Spleen (tissue), 11 donors: ENCODE results near the gene KIFC1. TPM values are rescaled to one million over a fixed set of nuclear protein-coding genes. Genes with fewer than 3 reads are reported as not detected.
A peak's percentile ranks its signal among the peaks of the same experiment; 100 is the strongest.

Source experiments
- DNase-seq: peaks from one replicate; pipeline ENCODE4 v3.0.0-alpha.2; 2020
- H3K27ac ChIP-seq, 8 donors: fragments of 200-600 bp; sonication (generic) in 7 of 8; 1 replicate in 4 of 8; 2 replicates in 4 of 8; pipeline versions ENCODE4 v1.5.0 to v1.8.0; 2016 to 2021; ENCODE audit warnings: inconsistent platforms in 4 of 8, mild to moderate bottlenecking in 4 of 8, moderate library complexity in 1 of 8
- H3K27me3 ChIP-seq, 7 donors: fragments of 200-600 bp; sonication (generic) in 6 of 7; replicated peaks in 1 of 7; 1 replicate in 4 of 7; 2 replicates in 3 of 7; pipeline versions ENCODE4 v1.5.0 to v1.8.0; 2016 to 2021; ENCODE audit warnings: inconsistent platforms in 3 of 7, mild to moderate bottlenecking in 1 of 7
- H3K36me3 ChIP-seq, 6 donors: fragments of 200-600 bp; sonication (generic) in 5 of 6; 1 replicate in 4 of 6; 2 replicates in 2 of 6; pipeline versions ENCODE4 v1.5.0 to v1.8.0; 2016 to 2021; ENCODE audit warnings: inconsistent platforms in 2 of 6
- H3K4me1 ChIP-seq, 6 donors: fragments of 200-600 bp; sonication (generic) in 5 of 6; 1 replicate in 3 of 6; 2 replicates in 3 of 6; pipeline versions ENCODE4 v1.5.0 to v1.8.0; 2016 to 2021; ENCODE audit warnings: inconsistent platforms in 3 of 6
- H3K4me3 ChIP-seq, 8 donors: fragments of 200-600 bp; sonication (generic) in 7 of 8; 1 replicate in 4 of 8; 2 replicates in 4 of 8; pipeline versions ENCODE4 v1.5.0 to v1.8.0; 2016 to 2021; ENCODE audit warnings: inconsistent platforms in 4 of 8, mild to moderate bottlenecking in 4 of 8, moderate library complexity in 2 of 8
- H3K9me3 ChIP-seq, 8 donors: fragments of 200-600 bp; sonication (generic) in 7 of 8; 1 replicate in 4 of 8; 2 replicates in 4 of 8; pipeline versions ENCODE4 v1.5.0 to v1.8.0; 2016 to 2021; ENCODE audit warnings: inconsistent platforms in 4 of 8
- POLR2A ChIP-seq, 3 donors: fragments of 450-650 bp; IDR thresholded peaks; one replicate each; pipeline ENCODE4 v1.5.1; 2017; ENCODE audit warnings: antibody characterized with exemption in 3 of 3, mild to moderate bottlenecking in 1 of 3
- POLR2AphosphoS5 ChIP-seq, 3 donors: sonication (generic); formaldehyde crosslinking; IDR thresholded peaks; one replicate each; pipeline ENCODE4 v1.5.1; 2017; ENCODE audit warnings: antibody characterized with exemption in 3 of 3
- WGBS, 5 donors: extraction: QIAGEN DNeasy Blood & Tissue Kit in 3 of 5; methylation state at CpG; one replicate each; pipeline versions ENCODE4 v1.1.5 to v1.1.7; 2013 to 2018; 5-methylcytosine and 5-hydroxymethylcytosine counted together
- intact Hi-C: fragments of 100-400 bp; cut with DNase I; formaldehyde crosslinking; loops from one replicate; pipeline ENCODE4 v1.15.0; 2023; ENCODE audit warnings: low total_unique reads
- polyA plus RNA-seq, 3 donors: library from polyadenylated mRNA; stranded (reverse); fragments of 200-250 nt; gene quantifications; one replicate each; pipeline ENCODE4 v1.2.1, GENCODE V29; 2013
- total RNA-seq, 7 donors: library from RNA; depleted of rRNA in 3 of 7; stranded (reverse); fragments of >200 nt in 3 of 7; fragmentation: NEBNext Ultra II Directional in 4 of 7; extraction: Animal tissue kit (Norgen Biotek cat#: 25700) in 4 of 7; gene quantifications; one replicate each; pipeline versions ENCODE4 v1.1.0 to v1.2.1, GENCODE V29; 2016 to 2021
- TF ChIP-seq, protein P1 (sequence below), 11 experiments: fragments of 200-600 bp in 7 of 11; fragments of 450-650 bp in 4 of 11; sonication (generic) in 4 of 11; IDR thresholded peaks in 8 of 11; conservative IDR thresholded peaks in 3 of 11; 1 replicate in 7 of 11; 2 replicates in 4 of 11; pipeline versions ENCODE4 v1.4.0 to v1.8.0; 2016 to 2021; ENCODE audit warnings: antibody characterized with exemption in 11 of 11, inconsistent platforms in 4 of 11, mild to moderate bottlenecking in 1 of 11
- donor health status: healthy with polysubstance abuse.
- donor health status: DM: no; HTN: no; CAD: no; lungs with moderate emphysema.
- donor health status: DM: no; HTN: no; CAD: no.
- donor health status: Bipolar disorder and iron deficiency.
- donor health status: healthy.
- donor health status: DM: no; HTN: no; CAD: no.
- donor health status: DM: yes; HTN: yes; CAD: no.

The KIFC1 gene
- total and polyA plus RNA-seq, 10 donors = 1.2 to 11.3 (median 5.4) TPM

GRCh38 chr6:33452496-33452895 lies 60.9 kb downstream of the KIFC1 start:
- H3K27me3 ChIP-seq = no peaks in the 10 kb centered on the region
- intact Hi-C loops = loop anchor here (10.0 kb wide), 1 partner anchor 192 kb away; no protein-coding TSS in a partner anchor
- peaks cover 0 to 49% (median 13%) of the 10 kb centered on the region in 6 donors for H3K36me3 ChIP-seq
- H3K9me3 ChIP-seq = no peaks in the 10 kb centered on the region
- TF ChIP-seq POLR2AphosphoS5 (IDR thresholded peaks at IDR 0.05) (no peak), POLR2A (IDR thresholded peaks at IDR 0.05) (no peak)
- TF ChIP-seq, protein P1, sequence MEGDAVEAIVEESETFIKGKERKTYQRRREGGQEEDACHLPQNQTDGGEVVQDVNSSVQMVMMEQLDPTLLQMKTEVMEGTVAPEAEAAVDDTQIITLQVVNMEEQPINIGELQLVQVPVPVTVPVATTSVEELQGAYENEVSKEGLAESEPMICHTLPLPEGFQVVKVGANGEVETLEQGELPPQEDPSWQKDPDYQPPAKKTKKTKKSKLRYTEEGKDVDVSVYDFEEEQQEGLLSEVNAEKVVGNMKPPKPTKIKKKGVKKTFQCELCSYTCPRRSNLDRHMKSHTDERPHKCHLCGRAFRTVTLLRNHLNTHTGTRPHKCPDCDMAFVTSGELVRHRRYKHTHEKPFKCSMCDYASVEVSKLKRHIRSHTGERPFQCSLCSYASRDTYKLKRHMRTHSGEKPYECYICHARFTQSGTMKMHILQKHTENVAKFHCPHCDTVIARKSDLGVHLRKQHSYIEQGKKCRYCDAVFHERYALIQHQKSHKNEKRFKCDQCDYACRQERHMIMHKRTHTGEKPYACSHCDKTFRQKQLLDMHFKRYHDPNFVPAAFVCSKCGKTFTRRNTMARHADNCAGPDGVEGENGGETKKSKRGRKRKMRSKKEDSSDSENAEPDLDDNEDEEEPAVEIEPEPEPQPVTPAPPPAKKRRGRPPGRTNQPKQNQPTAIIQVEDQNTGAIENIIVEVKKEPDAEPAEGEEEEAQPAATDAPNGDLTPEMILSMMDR (IDR thresholded peaks at IDR 0.05 in 8 of 11, conservative IDR thresholded peaks at IDR 0.05 in 3 of 11) = no peak
- 87 to 95% (median 91%) methylated on average over 4 of the region's 4 CpGs; no CpG with 5 or more reads in 1 of the 5 donors for WGBS, 5 donors
- no peak for DNase-seq
- no peak overlapping the region for H3K4me3 ChIP-seq
- peak overlapping the region in 3 of 8 donors; percentile 88 to 93 (median 92) for H3K27ac ChIP-seq
- H3K4me1 ChIP-seq = peaks cover 16 to 84% (median 43%) of the 10 kb centered on the region in 6 donors

GRCh38 chr6:33453393-33454008 lies 61.9 kb downstream of the KIFC1 start:
- peak overlapping the region; percentile 68 to 93 (median 86) for H3K27ac ChIP-seq
- H3K27me3 ChIP-seq = no peaks in the 10 kb centered on the region

GRCh38 chr6:33454009-33454946 lies 62.7 kb downstream of the KIFC1 start, which contains the start of gene ZBTB9:
Gene ZBTB9 (plus strand): TSS chr6:33454576. CDS start chr6:33455101, 525 bp downstream.
- Histone ChIP-seq H3K27me3 (no peaks in the 10 kb centered on the region), H3K9me3 (no peaks in the 10 kb centered on the region), H3K36me3 (peaks cover 0 to 31% (median 7%) of the 10 kb centered on the region in 6 donors), H3K4me1 (peaks cover 12 to 67% (median 34%) of the 10 kb centered on the region in 6 donors), H3K4me3 (peak within 1 kb of the TSS; percentile 78 to 98 (median 82)), H3K27ac (peak within 1 kb of the TSS; percentile 68 to 93 (median 86))
- DNase-seq = peak; percentile 98
- TF ChIP-seq POLR2A (IDR thresholded peaks at IDR 0.05) (peak; percentile 6 to 72 (median 17)), POLR2AphosphoS5 (IDR thresholded peaks at IDR 0.05) (peak; percentile 96 to 98 (median 97))
- TF ChIP-seq, protein P1 (IDR thresholded peaks at IDR 0.05 in 8 of 11, conservative IDR thresholded peaks at IDR 0.05 in 3 of 11) = peak in 4 of 11 experiments; percentile 18 to 45 (median 29)
- 0 to 1% (median 0%) methylated on average over 26 to 65 of the region's 65 CpGs for WGBS, 5 donors
- intact Hi-C loops = loop anchor here (10.0 kb wide), 1 partner anchor 191 kb away; no protein-coding TSS in a partner anchor

More at GRCh38 chr6:33453393-33454008, 61.9 kb downstream of the KIFC1 start:
- intact Hi-C loops = loop anchor here (10.0 kb wide), 1 partner anchor 191 kb away; no protein-coding TSS in a partner anchor
- Histone ChIP-seq H3K4me3 (peak overlapping the region; percentile 78 to 98 (median 82)), H3K36me3 (peaks cover 0 to 39% (median 7%) of the 10 kb centered on the region in 6 donors), H3K9me3 (no peaks in the 10 kb centered on the region), H3K4me1 (peaks cover 12 to 75% (median 37%) of the 10 kb centered on the region in 6 donors)
- TF ChIP-seq, protein P1 (IDR thresholded peaks at IDR 0.05 in 8 of 11, conservative IDR thresholded peaks at IDR 0.05 in 3 of 11) = no peak
- TF ChIP-seq POLR2AphosphoS5 (IDR thresholded peaks at IDR 0.05) (no peak), POLR2A (IDR thresholded peaks at IDR 0.05) (no peak)
- no peak for DNase-seq
- 0 to 3% (median 1%) methylated on average over 12 of the region's 12 CpGs for WGBS, 5 donors
